Panc1 (cell line): Measurements from ENCODE around the gene LHX4. TPM values are rescaled to one million over a fixed set of nuclear protein-coding genes. Genes with fewer than 3 reads are reported as not detected.

Source experiments
- ATAC-seq: fragments of 200-7000 bp; cut with Tn5 transposase; 2 replicates; pipeline ENCODE4 v1.9.1; 2020; ENCODE audit warnings: mild to moderate bottlenecking, moderate library complexity
- BruUV-seq: library from RNA; stranded (reverse); fragments of 400-500 nt; replicated peaks from 2 replicates; lab custom pipeline; 2021; lab: Mats Ljungman, UMichigan
- CTCF ChIA-PET: fragments of 300-600 bp; sonication (Branson Sonifier 250); formaldehyde crosslinking; loops from one replicate; lab custom pipeline; 2022; ENCODE audit warnings: antibody characterized with exemption; lab: Charles Lee
- POLR2A ChIA-PET: fragments of 300-600 bp; sonication (Branson Sonifier 250); formaldehyde crosslinking; loops from one replicate; lab custom pipeline; 2022; ENCODE audit warnings: antibody characterized with exemption; lab: Charles Lee
- DNase-seq: peaks from one replicate; pipeline ENCODE4 v3.0.0-alpha.2; 2010; ENCODE audit warnings: low read depth, low spot score
- H3K27ac ChIP-seq: 2 replicates; pipeline ENCODE4 v1.5.1; 2011; ENCODE audit warnings: mild to moderate bottlenecking, low read length, inconsistent platforms
- H3K27me3 ChIP-seq: fragments of 200-500 bp; sonication (Bioruptor generic); 2 replicates; pipeline ENCODE4 v1.6.0; 2014; ENCODE audit warnings: low read length, inconsistent platforms; ENCODE audit not compliant: control insufficient read depth, insufficient read depth
- H3K36me3 ChIP-seq: fragments of 200-500 bp; sonication (Bioruptor generic); 2 replicates; pipeline ENCODE4 v1.5.1; 2014; ENCODE audit warnings: inconsistent platforms, mild to moderate bottlenecking, low read length, moderate library complexity; ENCODE audit not compliant: control insufficient read depth, insufficient read depth
- H3K4me1 ChIP-seq: 2 replicates; pipeline ENCODE4 v1.5.1; 2011; ENCODE audit warnings: inconsistent platforms, mild to moderate bottlenecking, low read length, moderate library complexity; ENCODE audit not compliant: control insufficient read depth, insufficient read depth
- H3K4me3 ChIP-seq, 2 experiments: 2 replicates each; pipeline ENCODE4 v1.5.1; 2011 to 2012; ENCODE audit warnings: low read depth in 2 of 2, low read length in 2 of 2, mild to moderate bottlenecking in 2 of 2, inconsistent platforms in 1 of 2, moderate library complexity in 1 of 2
- H3K9me3 ChIP-seq: fragments of 200-500 bp; sonication (Bioruptor generic); 2 replicates; pipeline ENCODE4 v1.5.1; 2014; ENCODE audit warnings: low read depth, mild to moderate bottlenecking, inconsistent platforms, low read length, moderate library complexity; ENCODE audit not compliant: control insufficient read depth, insufficient read depth
- CTCF ChIP-seq: fragments of 450-650 bp; IDR thresholded peaks from 2 replicates; pipeline ENCODE4 v1.5.1; 2017; ENCODE audit warnings: mild to moderate bottlenecking
- POLR2AphosphoS5 ChIP-seq: IDR thresholded peaks from 2 replicates; pipeline ENCODE4 v1.6.1; 2012; ENCODE audit warnings: mild to moderate bottlenecking, low read depth, low read length, moderate library complexity
- REST ChIP-seq, 2 experiments: IDR thresholded peaks; 2 replicates each; pipeline ENCODE4 v1.6.1; 2011 to 2012; ENCODE audit warnings: low read depth in 2 of 2, control low read depth in 1 of 2, low read length in 1 of 2, mild to moderate bottlenecking in 1 of 2, moderate library complexity in 1 of 2; ENCODE audit not compliant: insufficient read depth in 1 of 2
- SIN3A ChIP-seq: IDR thresholded peaks from 2 replicates; pipeline ENCODE4 v1.6.1; 2012; ENCODE audit warnings: low read depth, mild to moderate bottlenecking, low read length, moderate library complexity, borderline replicate concordance; ENCODE audit not compliant: insufficient read depth
- TCF7L2 ChIP-seq: IDR thresholded peaks from 2 replicates; pipeline ENCODE4 v1.6.1; 2011; ENCODE audit warnings: mild to moderate bottlenecking, low read depth, low read length, inconsistent platforms
- in situ Hi-C: cut with HindIII; loops from 2 replicates; pipeline ENCODE4 v1.10.0; 2016; ENCODE audit warnings: low sequenced_read_pairs, low pct_unique_long_range_greater_than_20kb
- intact Hi-C: fragments of 100-400 bp; cut with micrococcal nuclease; formaldehyde crosslinking; loops from one replicate; pipeline ENCODE4 v1.10.0; 2022; ENCODE audit not compliant: unreplicated experiment
- total RNA-seq: library from RNA; stranded (reverse); gene quantifications from one replicate; pipeline ENCODE4 v1.2.1, GENCODE V29; 2021; ENCODE audit not compliant: unreplicated experiment

LHX4 gene
- total RNA-seq, 1 experiment from 2014 or later: 0.72 TPM

GRCh38 chr1:180181996-180182642 is 47.9 kb upstream of the LHX4 start:
- DNase-seq (no peak), ATAC-seq (no peak)
- TF ChIP-seq POLR2AphosphoS5 (no peak), SIN3A (no peak), CTCF (no peak), TCF7L2 (no peak)
- Histone ChIP-seq H3K27ac (no peak overlapping the region), H3K9me3 (no peaks in the 10 kb centered on the region), H3K4me3 (no peak overlapping the region), H3K27me3 (no peaks in the 10 kb centered on the region), H3K4me1 (no peaks in the 10 kb centered on the region), H3K36me3 (no peaks in the 10 kb centered on the region)
- in situ Hi-C loops: no loop called here
- ChIA-PET POLR2A (no interaction called here), CTCF (no interaction called here)
- BruUV-seq: no TSS peak
- intact Hi-C loops: no loop called here

- BruUV-seq: no TSS peak
- H3K27ac ChIP-seq: no peak overlapping the region
- no peaks in the 10 kb centered on the region for H3K9me3 ChIP-seq
- intact Hi-C loops: no loop called here
- H3K27me3 ChIP-seq: no peaks in the 10 kb centered on the region
- DNase-seq (no peak), ATAC-seq (no peak)
- in situ Hi-C loops: no loop called here
- no peak overlapping the region for H3K4me3 ChIP-seq
- TF ChIP-seq TCF7L2 (no peak), SIN3A (no peak), CTCF (no peak), POLR2AphosphoS5 (no peak), REST (IDR thresholded peaks at IDR 0.05; ENCODE audit: insufficient read depth in 1 of 2, low read depth in 2 of 2, low read length in 1 of 2) (no peak)
- H3K4me1 ChIP-seq: no peaks in the 10 kb centered on the region
- POLR2A ChIA-PET: no interaction called here
- no peaks in the 10 kb centered on the region for H3K36me3 ChIP-seq
- CTCF ChIA-PET: no interaction called here
Observed at GRCh38 chr1:180182643-180183311, 47.3 kb upstream of the LHX4 start.
